Iris pigment epithelial cell (primary cell): ENCODE data around the gene GABARAP.
A peak's percentile ranks its signal among the peaks of the same experiment; 100 is the strongest.

Experiments used
- DNase-seq: peaks from one replicate; pipeline ENCODE4 v3.0.0-alpha.2; 2011; ENCODE audit warnings: low read depth

The GABARAP gene

DNA sequence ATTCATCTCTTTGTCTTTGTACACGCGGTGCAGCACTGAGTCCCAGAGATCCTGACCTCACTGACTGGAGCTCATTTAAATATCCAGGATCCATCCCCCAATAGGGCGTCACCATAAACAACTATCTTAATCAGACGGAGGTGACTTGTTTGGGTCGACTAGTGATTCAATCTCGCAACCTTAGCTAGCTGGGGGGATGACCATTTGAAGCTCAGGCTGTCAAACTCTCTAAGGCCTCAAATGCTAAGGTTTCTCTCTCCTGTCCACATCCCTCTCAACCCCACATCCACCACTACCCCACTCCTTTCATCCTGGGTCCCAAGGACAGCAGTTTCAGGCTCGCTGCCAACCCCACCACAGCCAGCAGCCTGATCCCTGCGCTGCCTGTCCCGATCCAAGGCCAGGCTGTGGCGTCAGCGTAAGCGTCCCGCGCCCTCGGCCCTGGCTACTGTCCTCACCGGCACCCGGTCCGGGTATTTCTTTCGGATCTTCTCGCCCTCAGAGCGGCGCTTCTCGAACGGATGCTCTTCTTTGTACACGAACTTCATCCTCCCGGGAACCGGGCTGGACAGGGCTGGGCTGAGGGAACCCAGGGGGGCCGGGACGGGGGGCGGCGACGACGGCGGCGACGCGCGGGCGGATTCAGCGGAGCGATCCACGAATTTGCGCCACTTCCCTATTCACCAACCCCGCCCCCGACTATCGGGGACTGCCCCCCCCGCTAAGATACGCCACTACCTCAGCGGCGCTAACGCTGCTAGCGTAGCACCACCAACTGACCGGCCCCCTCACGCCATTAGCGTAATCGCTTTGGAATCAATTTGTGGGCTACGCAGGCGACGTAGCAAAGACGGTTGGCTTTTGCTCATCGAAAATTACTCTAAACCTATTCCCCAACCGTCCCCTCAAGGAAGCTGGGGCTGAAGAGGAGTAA, at the start of gene GABARAP:
GABARAP (minus strand) TSS at position 667 of the 934 bp plus-strand sequence; CDS start at position 548, 119 bp downstream.
- peak; percentile 89 for DNase-seq

GRCh38 chr17:7290685-7291084, 48.4 kb upstream of the GABARAP start:
- DNase-seq = no peak

- DNase-seq = no peak
Measured at GRCh38 chr17:7290166-7290565, 47.9 kb upstream of the GABARAP start.

- DNase-seq = no peak
Measured at GRCh38 chr17:7289256-7290032, 47.2 kb upstream of the GABARAP start.

DNA sequence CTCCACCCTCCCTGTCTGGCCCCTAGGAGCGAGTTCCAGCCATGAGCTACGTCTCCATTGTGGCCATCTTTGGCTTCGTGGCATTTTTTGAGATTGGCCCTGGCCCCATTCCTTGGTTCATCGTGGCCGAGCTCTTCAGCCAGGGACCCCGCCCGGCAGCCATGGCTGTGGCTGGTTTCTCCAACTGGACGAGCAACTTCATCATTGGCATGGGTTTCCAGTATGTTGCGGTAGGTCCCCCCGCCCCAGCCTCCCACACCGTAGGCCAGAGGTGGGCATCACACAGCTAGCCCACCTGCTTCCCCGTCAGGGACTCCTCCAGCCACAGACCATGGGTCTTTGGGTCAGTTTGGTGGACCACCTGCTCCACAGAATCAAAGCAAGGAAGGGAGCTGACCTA, 43.4 kb upstream of the GABARAP start:
- DNase-seq = no peak

GRCh38 chr17:7284911-7285310, 42.7 kb upstream of the GABARAP start:
- DNase-seq = no peak

DNA sequence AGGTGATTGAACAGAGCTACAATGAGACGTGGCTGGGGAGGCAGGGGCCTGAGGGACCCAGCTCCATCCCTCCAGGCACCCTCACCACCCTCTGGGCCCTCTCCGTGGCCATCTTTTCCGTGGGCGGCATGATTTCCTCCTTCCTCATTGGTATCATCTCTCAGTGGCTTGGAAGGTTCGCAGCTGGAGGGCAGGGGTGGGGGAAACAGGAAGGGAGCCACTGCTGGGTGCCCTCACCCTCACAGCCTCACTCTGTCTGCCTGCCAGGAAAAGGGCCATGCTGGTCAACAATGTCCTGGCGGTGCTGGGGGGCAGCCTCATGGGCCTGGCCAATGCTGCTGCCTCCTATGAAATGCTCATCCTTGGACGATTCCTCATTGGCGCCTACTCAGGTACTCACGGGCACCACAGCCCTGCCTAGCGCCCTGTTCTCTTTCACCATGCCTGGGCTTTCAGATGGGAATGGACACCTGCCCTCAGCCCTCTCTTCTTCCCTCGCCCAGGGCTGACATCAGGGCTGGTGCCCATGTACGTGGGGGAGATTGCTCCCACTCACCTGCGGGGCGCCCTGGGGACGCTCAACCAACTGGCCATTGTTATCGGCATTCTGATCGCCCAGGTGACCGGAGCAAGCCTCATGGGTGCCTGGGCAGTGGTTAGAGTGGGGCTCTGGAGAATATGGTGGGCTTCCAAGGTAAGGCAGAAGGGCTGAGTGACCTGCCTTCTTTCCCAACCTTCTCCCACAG, 41.4 kb upstream of the GABARAP start:
- no peak for DNase-seq

DNA sequence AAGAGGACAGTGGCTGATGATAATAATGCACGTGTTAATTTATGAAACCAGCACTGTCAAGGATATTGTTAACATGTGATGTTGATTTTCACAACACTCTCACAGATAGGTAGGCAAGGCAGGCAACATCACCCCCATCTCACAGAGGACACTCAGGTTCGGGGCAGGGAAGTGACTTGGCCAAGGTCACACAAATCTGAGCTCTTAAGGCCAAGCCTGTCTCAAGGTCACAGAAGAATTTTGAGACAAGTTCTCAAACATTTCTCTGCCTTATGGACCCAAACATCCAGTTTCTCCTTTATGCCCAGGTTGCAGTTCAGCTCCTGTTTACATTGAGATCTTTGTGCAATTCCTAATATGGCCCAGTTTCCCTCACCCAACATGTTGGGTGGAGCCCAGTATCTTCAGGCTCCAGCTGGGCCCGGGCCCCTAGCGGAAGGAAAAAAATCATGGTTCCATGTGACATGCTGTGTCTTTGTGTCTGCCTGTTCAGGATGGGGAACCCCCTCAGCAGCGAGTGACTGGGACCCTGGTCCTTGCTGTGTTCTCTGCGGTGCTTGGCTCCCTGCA, 40.6 kb upstream of the GABARAP start:
- DNase-seq = no peak

GRCh38 chr17:7281953-7282751, 39.9 kb upstream of the GABARAP start:
- DNase-seq = no peak

DNA sequence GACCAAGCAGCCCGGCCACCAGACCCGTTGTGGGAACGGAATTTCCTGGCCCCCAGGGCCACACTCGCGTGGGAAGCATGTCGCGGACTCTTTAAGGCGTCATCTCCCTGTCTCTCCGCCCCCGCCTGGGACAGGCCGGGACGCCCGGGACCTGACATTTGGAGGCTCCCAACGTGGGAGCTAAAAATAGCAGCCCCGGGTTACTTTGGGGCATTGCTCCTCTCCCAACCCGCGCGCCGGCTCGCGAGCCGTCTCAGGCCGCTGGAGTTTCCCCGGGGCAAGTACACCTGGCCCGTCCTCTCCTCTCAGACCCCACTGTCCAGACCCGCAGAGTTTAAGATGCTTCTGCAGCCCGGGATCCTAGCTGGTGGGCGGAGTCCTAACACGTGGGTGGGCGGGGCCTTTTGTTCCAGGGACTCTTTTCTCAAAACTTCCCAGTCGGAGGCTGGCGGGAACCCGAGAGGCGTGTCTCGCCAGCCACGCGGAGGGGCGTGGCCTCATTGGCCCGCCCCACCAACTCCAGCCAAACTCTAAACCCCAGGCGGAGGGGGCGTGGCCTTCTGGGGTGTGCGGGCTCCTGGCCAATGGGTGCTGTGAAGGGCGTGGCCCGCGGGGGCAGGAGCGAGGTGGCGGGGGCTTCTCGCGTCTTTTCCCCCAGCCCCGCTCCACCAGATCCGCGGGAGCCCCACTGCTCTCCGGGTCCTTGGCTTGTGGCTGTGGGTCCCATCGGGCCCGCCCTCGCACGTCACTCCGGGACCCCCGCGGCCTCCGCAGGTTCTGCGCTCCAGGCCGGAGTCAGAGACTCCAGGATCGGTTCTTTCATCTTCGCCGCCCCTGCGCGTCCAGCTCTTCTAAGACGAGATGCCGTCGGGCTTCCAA, 39.1 kb upstream of the GABARAP start, which contains the start of gene SLC2A4:
SLC2A4 (plus strand) TSS at position 645 of the 879 bp plus-strand sequence; CDS start at position 862, 217 bp downstream.
- DNase-seq = peak; percentile 92

DNA sequence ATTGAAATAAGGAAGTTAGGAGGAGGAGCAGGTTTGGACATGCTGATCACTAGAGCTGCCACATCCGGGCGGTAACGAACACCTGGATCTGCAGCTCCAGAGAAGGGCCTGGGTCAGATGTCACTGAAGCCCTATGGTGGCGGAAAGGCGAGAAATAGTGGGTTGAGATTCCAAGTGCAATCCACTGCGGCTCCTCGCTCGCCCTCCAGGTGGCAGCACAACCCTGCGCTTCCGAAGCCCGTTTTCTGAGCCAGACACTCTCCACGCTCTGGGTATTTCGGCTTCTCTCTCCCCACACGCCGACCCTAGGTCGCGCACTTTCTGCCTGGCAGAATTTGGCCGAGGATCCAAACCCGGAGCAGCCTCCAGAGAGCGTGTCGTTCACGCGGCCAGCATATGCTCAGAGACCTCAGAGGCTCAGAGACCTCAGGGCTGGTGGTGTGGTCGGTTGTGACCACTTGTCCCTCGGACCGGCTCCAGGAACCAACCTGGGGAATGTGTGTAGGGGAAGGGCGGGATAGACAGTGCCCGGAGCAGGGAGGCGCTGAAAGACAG, 38.3 kb upstream of the GABARAP start:
- peak; percentile 70 for DNase-seq

GRCh38 chr17:7279448-7279847, 37.2 kb upstream of the GABARAP start:
- no peak for DNase-seq

- DNase-seq = peak; percentile 41
Measured at GRCh38 chr17:7266784-7267183, 24.5 kb upstream of the GABARAP start.

- no peak for DNase-seq
Measured at GRCh38 chr17:7263801-7264078, 21.5 kb upstream of the GABARAP start.

DNA sequence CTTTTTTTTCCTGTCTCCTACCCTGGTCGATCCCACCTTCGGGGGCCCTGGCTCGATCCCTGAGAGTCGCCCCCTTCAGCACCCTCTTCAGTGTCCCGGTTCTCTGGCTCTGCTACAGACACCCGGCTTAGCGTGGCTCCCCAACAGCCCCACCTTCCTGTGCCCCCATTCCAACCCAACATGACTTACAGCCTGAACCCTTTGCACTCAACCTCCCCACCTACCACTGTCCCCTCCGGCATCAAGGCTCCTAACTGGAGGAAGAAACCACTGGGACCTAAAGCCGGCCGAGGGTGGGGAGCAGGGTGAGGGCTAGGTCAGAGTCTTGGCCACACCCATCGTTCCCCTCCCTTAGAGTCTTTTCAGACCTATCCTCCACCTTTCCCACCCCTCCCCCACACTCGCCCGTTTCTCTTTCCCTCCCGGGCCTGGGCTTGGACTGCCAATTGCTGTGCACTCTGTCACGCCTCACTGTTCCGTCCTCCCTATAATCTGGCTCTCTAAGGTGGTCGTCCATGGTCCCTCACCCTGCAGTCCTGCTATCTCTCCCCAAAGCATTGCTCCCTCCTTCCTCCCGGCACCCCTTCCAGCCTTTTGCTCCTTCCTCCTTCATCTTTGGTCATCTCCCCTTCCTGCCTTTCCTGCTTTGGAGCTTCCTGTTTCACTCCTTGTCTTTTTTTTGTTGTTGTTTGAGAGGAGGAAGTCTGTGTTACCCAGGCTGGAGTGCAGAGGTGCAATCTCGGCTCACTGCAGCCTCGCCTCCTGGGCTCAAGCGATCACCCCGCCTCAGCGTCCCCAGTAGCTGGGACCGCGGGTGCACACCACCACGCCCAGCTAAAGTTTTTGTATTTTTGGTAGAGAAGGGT, 20.9 kb upstream of the GABARAP start:
- DNase-seq = no peak

- DNase-seq = no peak
Measured at GRCh38 chr17:7262192-7262934, 20.1 kb upstream of the GABARAP start, which contains the start of gene CLDN7. Gene CLDN7 (minus strand): TSS chr17:7262478. CDS start chr17:7262043, 435 bp downstream.

- no peak for DNase-seq
Measured at GRCh38 chr17:7261379-7262191, 19.3 kb upstream of the GABARAP start.
